ENCODE results near the gene RAB3A. TPM values are rescaled to one million over a fixed set of nuclear protein-coding genes. Genes with fewer than 3 reads are reported as not detected.

Gene RAB3A
- total RNA-seq, 2 experiments from 2014 or later, result 4.9 to 8.6 TPM

DNA sequence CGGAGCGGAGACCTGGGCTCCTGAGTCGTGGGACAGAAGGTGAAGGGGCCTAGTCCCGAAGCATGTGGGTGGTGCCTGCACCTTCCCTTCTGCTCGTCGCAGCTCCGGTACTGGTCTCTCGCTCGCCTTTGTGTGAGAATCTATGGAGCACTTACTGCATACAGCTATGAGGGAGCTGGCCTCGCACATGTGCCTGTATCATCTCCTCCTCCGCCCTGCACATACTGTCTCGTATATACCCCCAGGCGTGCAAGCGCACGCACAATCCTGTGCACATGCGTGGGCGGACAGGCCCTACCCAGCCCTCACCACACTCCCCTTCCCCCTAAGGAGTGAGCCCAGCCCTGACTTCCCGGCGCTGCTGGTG lies 42.2 kb downstream of the RAB3A start:
- Histone ChIP-seq H3K36me3 (ENCODE audit: insufficient read depth, low read length) (peaks cover 21% of the 10 kb centered on the region), H3K4me3 (ENCODE audit: low read depth, low read length, poor library complexity, severe bottlenecking) (no peak overlapping the region), H2AFZ (ENCODE audit: low read length) (no peak overlapping the region), H4K20me1 (ENCODE audit: insufficient read depth, low read length) (no peaks in the 10 kb centered on the region), H3K79me2 (ENCODE audit: insufficient read depth, low read depth, low read length) (no peaks in the 10 kb centered on the region), H3K9me2 (ENCODE audit: insufficient read depth, low read length) (no peaks in the 10 kb centered on the region), H3K4me2 (ENCODE audit: low read length) (peak overlapping the region; percentile 62; the same call in 1 of the 2 replicates), H3K9me3 (ENCODE audit: low read length) (no peaks in the 10 kb centered on the region), H3K4me1 (ENCODE audit: insufficient read depth, low read length, poor library complexity, severe bottlenecking) (peaks cover 29% of the 10 kb centered on the region), H3K27ac (ENCODE audit: low read depth, low read length, poor library complexity, severe bottlenecking) (no peak overlapping the region)
- TF ChIP-seq, protein P1, sequence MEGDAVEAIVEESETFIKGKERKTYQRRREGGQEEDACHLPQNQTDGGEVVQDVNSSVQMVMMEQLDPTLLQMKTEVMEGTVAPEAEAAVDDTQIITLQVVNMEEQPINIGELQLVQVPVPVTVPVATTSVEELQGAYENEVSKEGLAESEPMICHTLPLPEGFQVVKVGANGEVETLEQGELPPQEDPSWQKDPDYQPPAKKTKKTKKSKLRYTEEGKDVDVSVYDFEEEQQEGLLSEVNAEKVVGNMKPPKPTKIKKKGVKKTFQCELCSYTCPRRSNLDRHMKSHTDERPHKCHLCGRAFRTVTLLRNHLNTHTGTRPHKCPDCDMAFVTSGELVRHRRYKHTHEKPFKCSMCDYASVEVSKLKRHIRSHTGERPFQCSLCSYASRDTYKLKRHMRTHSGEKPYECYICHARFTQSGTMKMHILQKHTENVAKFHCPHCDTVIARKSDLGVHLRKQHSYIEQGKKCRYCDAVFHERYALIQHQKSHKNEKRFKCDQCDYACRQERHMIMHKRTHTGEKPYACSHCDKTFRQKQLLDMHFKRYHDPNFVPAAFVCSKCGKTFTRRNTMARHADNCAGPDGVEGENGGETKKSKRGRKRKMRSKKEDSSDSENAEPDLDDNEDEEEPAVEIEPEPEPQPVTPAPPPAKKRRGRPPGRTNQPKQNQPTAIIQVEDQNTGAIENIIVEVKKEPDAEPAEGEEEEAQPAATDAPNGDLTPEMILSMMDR (conservative IDR thresholded peaks at IDR 0.05; ENCODE audit: low read length), result no peak
- no peak for TF ChIP-seq EZH2phosphoT487 (IDR thresholded peaks at IDR 0.05; ENCODE audit: borderline replicate concordance, low read depth, low read length)
- BruUV-seq (replicated peaks), result no TSS peak
- DNase-seq (ENCODE audit: low spot score), result no peak
- intact Hi-C loops (cut with micrococcal nuclease; ENCODE audit: unreplicated experiment), result no loop called here
- POLR2A ChIA-PET, result interaction anchor here (1.7 kb wide), 1 partner anchor 9 kb away, joined by 4 read pairs; no protein-coding TSS in a partner anchor
- CTCF ChIA-PET (ENCODE audit: unreplicated experiment), result interaction anchor here (1.5 kb wide), 1 partner anchor 30 kb away, joined by 3 read pairs; no protein-coding TSS in a partner anchor

DNA sequence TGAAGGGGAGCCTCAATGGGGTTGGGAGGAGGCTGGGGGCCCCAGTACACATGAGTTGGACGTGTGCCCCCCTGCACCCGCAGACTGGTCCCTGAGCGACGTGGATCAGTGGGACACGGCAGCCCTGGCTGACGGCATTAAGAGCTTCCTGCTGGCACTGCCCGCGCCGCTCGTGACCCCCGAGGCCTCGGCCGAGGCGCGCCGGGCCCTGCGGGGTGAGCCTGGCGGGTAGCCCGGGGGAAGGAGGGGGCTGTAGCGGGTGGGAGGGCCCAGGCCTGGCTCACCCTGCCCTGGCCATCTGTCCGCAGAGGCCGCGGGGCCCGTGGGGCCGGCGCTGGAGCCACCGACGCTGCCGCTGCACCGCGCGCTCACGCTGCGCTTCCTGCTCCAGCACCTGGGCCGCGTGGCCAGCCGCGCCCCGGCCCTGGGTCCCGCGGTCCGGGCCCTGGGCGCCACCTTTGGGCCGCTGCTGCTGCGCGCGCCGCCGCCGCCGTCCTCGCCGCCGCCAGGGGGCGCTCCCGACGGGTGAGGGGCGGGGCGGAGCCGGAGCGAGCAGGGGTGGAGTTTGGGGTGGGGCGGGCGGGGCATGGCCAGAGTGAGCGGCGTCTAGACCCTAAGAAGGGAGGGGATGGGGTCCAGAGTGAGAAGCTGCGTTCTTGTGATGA lies 42.7 kb downstream of the RAB3A start:
- TF ChIP-seq EZH2phosphoT487 (IDR thresholded peaks at IDR 0.05; ENCODE audit: borderline replicate concordance, low read depth, low read length), result no peak
- TF ChIP-seq, protein P1 (conservative IDR thresholded peaks at IDR 0.05; ENCODE audit: low read length), result peak; percentile 41; the same call in 1 of the 2 replicates
- intact Hi-C loops (cut with micrococcal nuclease; ENCODE audit: unreplicated experiment), result no loop called here
- H4K20me1 ChIP-seq (ENCODE audit: insufficient read depth, low read length), result no peaks in the 10 kb centered on the region
- DNase-seq (ENCODE audit: low spot score), result peak; percentile 88
- no TSS peak for BruUV-seq (replicated peaks)
- no peaks in the 10 kb centered on the region for H3K9me2 ChIP-seq (ENCODE audit: insufficient read depth, low read length)
- ChIA-PET POLR2A (interaction anchor here (0.6 to 1.7 kb wide), 4 partner anchors 10 to 992 kb away, joined by 3 to 7 read pairs (median 4); no protein-coding TSS in a partner anchor), CTCF (ENCODE audit: unreplicated experiment) (interaction anchor here (1.2 to 1.5 kb wide), 2 partner anchors 10 to 31 kb away, joined by 3 to 5 read pairs; no protein-coding TSS in a partner anchor)
- H3K27ac ChIP-seq (ENCODE audit: low read depth, low read length, poor library complexity, severe bottlenecking), result peak overlapping the region; percentile 41
- H3K4me3 ChIP-seq (ENCODE audit: low read depth, low read length, poor library complexity, severe bottlenecking), result peak overlapping the region; percentile 68
- peak overlapping the region; percentile 83 for H3K4me2 ChIP-seq (ENCODE audit: low read length)
- no peaks in the 10 kb centered on the region for H3K79me2 ChIP-seq (ENCODE audit: insufficient read depth, low read depth, low read length)
- peak overlapping the region; percentile 67; the same call in 1 of the 2 replicates for H2AFZ ChIP-seq (ENCODE audit: low read length)
- H3K4me1 ChIP-seq (ENCODE audit: insufficient read depth, low read length, poor library complexity, severe bottlenecking), result peaks cover 29% of the 10 kb centered on the region
- peaks cover 21% of the 10 kb centered on the region for H3K36me3 ChIP-seq (ENCODE audit: insufficient read depth, low read length)
- no peaks in the 10 kb centered on the region for H3K9me3 ChIP-seq (ENCODE audit: low read length)
